Muscle of leg (tissue), 11 donors: Measurements from ENCODE around the gene CCDC182. TPM values are rescaled to one million over a fixed set of nuclear protein-coding genes. Genes with fewer than 3 reads are reported as not detected.
A peak's percentile ranks its signal among the peaks of the same experiment; 100 is the strongest.

Experiments
- DNase-seq: peaks from one replicate; pipeline ENCODE4 v3.0.0; 2013
- H3K27ac ChIP-seq: one replicate; pipeline ENCODE4 v1.5.1; 2013; ENCODE audit warnings: mild to moderate bottlenecking, low read length, control low read depth
- H3K27me3 ChIP-seq: one replicate; pipeline ENCODE4 v1.6.1; 2013; ENCODE audit warnings: low read length; ENCODE audit not compliant: control insufficient read depth, insufficient read depth
- H3K36me3 ChIP-seq: one replicate; pipeline ENCODE4 v1.6.1; 2013; ENCODE audit warnings: low read length; ENCODE audit not compliant: control insufficient read depth, insufficient read depth
- H3K4me1 ChIP-seq: one replicate; pipeline ENCODE4 v1.6.1; 2013; ENCODE audit warnings: low read length; ENCODE audit not compliant: control insufficient read depth, insufficient read depth
- H3K4me3 ChIP-seq: one replicate; pipeline ENCODE4 v1.5.1; 2013; ENCODE audit warnings: low read length, control low read depth
- H3K9me3 ChIP-seq: replicated peaks from 2 replicates; pipeline ENCODE4 v1.6.1; 2013; ENCODE audit warnings: low read depth, low read length; ENCODE audit not compliant: control insufficient read depth
- WGBS: methylation state at CpG from one replicate; pipeline ENCODE4 v1.1.5; 2013; ENCODE audit warnings: missing lambda C conversion rate; ENCODE audit not compliant: insufficient coverage; 5-methylcytosine and 5-hydroxymethylcytosine counted together
- polyA plus RNA-seq, 8 donors: library from polyadenylated mRNA; unstranded; fragments of 120-200 nt; gene quantifications; one replicate each; pipeline versions ENCODE4 v1.2.1 to v1.2.3, GENCODE V29; 2013; ENCODE audit warnings: inconsistent platforms in 1 of 8, low replicate concordance in 1 of 8; ENCODE audit not compliant: insufficient read length in 8 of 8, insufficient read depth in 1 of 8
- total RNA-seq: library from RNA; stranded (reverse); fragments of 120-200 nt; gene quantifications from one replicate; pipeline ENCODE4 v1.2.4, GENCODE V29; 2013

The CCDC182 gene
- total and polyA plus RNA-seq, 9 donors = not detected

- Histone ChIP-seq H3K4me1 (peaks cover 30% of the 10 kb centered on the region), H3K9me3 (no peaks in the 10 kb centered on the region), H3K27me3 (peaks cover 17% of the 10 kb centered on the region), H3K27ac (no peak overlapping the region), H3K36me3 (no peaks in the 10 kb centered on the region), H3K4me3 (no peak overlapping the region)
- no CpG with 5 or more reads among the region's 2 CpGs for WGBS
- DNase-seq = no peak
These were observed 24.6 kb downstream of the CCDC182 start for GRCh38 chr17:57720386-57721035.

DNA sequence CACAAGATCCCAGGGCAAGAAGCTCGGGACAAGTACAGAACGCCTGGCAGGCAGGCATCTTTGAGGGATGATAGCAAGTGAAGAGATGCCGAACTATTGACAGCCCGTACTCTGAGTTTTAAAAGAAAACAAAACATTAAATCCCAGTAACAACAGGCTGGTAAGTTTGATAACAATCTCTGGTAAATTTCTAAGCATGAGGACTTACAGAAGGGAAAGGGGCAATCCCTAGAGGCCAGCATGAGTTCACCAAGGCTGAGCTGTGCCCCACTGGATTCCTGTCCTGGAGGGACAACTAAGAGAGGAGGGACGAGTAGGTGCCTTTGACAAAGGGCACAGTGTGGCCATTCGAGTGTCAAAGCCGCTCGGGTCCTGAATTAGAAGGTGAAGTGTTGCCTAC, 26.2 kb downstream of the CCDC182 start:
- WGBS = 83% methylated on average over 4 of the region's 8 CpGs
- Histone ChIP-seq H3K4me3 (no peak overlapping the region), H3K9me3 (no peaks in the 10 kb centered on the region), H3K4me1 (peaks cover 26% of the 10 kb centered on the region), H3K27ac (no peak overlapping the region), H3K36me3 (no peaks in the 10 kb centered on the region), H3K27me3 (peaks cover 20% of the 10 kb centered on the region)
- no peak for DNase-seq

DNA sequence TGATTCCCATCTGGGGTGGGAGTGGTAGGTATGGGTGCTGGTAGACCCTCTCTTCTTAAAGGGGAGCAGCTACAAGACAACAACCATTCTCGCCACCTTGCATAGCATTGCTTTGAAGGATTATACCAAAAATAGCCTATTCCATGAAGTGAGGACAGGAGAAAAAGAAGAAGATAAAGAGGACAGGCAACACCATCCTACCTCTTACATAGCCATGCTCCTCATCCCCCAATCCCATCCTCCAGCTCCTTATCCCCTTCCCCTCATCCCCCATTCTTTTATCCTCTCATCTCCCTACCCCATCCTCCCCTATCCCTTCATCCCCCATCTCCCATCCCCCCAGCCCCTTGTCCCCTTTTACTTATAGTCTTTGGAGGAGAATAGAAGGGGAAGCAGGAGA, 29.1 kb downstream of the CCDC182 start:
- Histone ChIP-seq H3K27ac (no peak overlapping the region), H3K4me1 (peaks cover 7% of the 10 kb centered on the region)
- no CpG with 5 or more reads among the region's 1 CpG for WGBS

GRCh38 chr17:57714665-57715180, 30.4 kb downstream of the CCDC182 start:
- H3K27me3 ChIP-seq = peaks cover 16% of the 10 kb centered on the region
- H3K9me3 ChIP-seq = no peaks in the 10 kb centered on the region
- H3K36me3 ChIP-seq = no peaks in the 10 kb centered on the region
- WGBS = 58% methylated on average over 2 of the region's 7 CpGs
- no peak overlapping the region for H3K4me3 ChIP-seq
- H3K4me1 ChIP-seq = peaks cover 7% of the 10 kb centered on the region
- H3K27ac ChIP-seq = no peak overlapping the region
- DNase-seq = peak; percentile 20

More for the DNA sequence above, 29.1 kb downstream of the CCDC182 start:
- Histone ChIP-seq H3K27me3 (peaks cover 18% of the 10 kb centered on the region), H3K36me3 (no peaks in the 10 kb centered on the region), H3K9me3 (no peaks in the 10 kb centered on the region), H3K4me3 (no peak overlapping the region)
- DNase-seq = no peak

GRCh38 chr17:57713140-57713539, 32.0 kb downstream of the CCDC182 start:
- peak; percentile 22 for DNase-seq
- Histone ChIP-seq H3K4me1 (peaks cover 12% of the 10 kb centered on the region), H3K27ac (no peak overlapping the region), H3K27me3 (peaks cover 11% of the 10 kb centered on the region), H3K9me3 (no peaks in the 10 kb centered on the region), H3K4me3 (no peak overlapping the region), H3K36me3 (no peaks in the 10 kb centered on the region)
- 75% methylated on average over 5 of the region's 7 CpGs for WGBS

DNA sequence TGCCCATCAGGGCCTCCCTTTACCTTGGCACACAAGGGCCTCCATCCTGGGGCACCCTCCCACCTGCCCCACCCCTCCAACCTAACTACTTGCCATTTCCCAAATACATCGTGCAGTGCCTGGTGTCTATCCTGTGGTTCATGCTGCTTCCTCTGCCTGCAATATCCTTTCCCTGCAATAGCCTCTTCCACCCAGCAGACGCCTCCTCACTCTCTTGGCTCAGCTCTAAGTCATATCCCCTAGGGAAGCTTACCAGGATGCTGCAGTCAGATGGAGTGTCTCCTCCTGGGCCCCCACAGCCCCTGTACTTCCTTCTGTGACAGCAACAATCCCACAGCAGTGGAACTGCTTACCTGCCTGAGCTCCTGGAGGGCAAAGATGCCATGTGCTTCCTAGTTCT, 36.7 kb downstream of the CCDC182 start:
- Histone ChIP-seq H3K27ac (peak overlapping the region; percentile 77), H3K27me3 (peaks cover 5% of the 10 kb centered on the region), H3K4me3 (no peak overlapping the region), H3K36me3 (no peaks in the 10 kb centered on the region), H3K4me1 (peaks cover 14% of the 10 kb centered on the region), H3K9me3 (no peaks in the 10 kb centered on the region)
- WGBS = 22% methylated on average over 2 of the region's 2 CpGs
- peak; percentile 29 for DNase-seq

DNA sequence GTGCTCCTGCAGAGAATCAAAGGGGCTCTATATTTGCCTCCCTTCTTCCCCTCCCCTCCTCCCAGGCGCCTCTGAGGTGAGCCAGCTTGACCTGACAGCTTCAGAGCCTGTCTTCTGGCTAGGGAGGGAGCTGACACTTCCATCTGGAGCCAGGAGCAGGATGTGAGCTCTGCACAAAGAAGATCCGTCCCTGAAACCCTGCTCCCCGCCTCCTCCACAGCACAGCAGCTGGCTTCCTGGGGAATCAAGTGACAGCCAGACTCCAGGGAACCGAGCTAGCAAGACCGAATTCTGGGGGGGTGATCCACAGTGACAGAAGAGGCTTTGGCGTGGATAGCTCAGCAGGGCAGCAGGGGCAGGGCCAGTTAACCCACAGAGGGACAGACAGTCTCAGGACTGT, 37.2 kb downstream of the CCDC182 start:
- Histone ChIP-seq H3K27ac (peak overlapping the region; percentile 77), H3K4me3 (no peak overlapping the region), H3K27me3 (peaks cover 5% of the 10 kb centered on the region), H3K9me3 (no peaks in the 10 kb centered on the region), H3K36me3 (no peaks in the 10 kb centered on the region), H3K4me1 (peaks cover 14% of the 10 kb centered on the region)
- DNase-seq = peak; percentile 65
- 13% methylated on average over 4 of the region's 6 CpGs for WGBS

GRCh38 chr17:57706761-57707160, 38.3 kb downstream of the CCDC182 start:
- Histone ChIP-seq H3K36me3 (no peaks in the 10 kb centered on the region), H3K4me3 (no peak overlapping the region), H3K27me3 (peaks cover 5% of the 10 kb centered on the region), H3K9me3 (no peaks in the 10 kb centered on the region), H3K4me1 (peaks cover 14% of the 10 kb centered on the region), H3K27ac (no peak overlapping the region)
- DNase-seq = no peak
- 72% methylated on average over 4 of the region's 9 CpGs for WGBS

DNA sequence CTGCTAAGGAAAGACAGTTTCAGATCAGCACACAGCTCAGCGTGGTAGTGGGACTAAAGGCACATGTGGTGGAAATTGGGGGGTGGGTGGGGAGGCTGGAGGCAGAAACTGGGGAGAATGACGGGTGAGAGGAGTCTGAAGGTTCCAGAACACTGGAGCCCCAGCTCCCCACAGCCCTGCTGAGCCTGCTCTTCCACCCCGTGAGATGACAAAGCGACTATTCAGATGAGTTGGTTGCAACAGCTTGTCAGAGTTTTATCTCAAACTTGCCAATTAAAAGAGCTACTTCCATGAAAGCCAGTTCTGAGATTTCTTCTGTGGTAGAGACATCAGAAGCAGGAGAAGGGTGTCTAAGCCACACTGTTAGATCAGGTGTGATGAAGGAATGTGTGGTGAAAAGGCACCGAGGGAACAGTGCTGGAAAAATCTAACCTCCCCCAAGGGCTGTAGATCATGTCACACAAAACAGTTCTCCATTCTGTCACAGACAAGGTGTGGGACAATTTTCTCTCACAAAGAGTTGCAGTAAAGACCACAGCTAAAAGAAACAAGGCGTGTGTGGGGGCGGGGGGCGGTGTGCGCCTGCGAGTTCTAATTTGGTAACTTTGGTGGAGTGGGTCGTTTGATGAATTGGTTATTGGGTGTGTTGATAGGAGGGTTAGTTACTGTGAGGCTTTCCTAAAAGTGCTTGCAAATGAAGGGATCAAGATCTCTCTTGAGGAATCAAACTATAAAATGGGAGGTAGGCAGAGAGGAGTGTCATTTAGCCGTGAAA, 39.0 kb downstream of the CCDC182 start:
- Histone ChIP-seq H3K9me3 (no peaks in the 10 kb centered on the region), H3K4me1 (peaks cover 14% of the 10 kb centered on the region), H3K4me3 (no peak overlapping the region), H3K27me3 (peaks cover 5% of the 10 kb centered on the region), H3K27ac (no peak overlapping the region), H3K36me3 (no peaks in the 10 kb centered on the region)
- DNase-seq = no peak
- 61% methylated on average over 9 of the region's 12 CpGs for WGBS

GRCh38 chr17:57704448-57704847, 40.7 kb downstream of the CCDC182 start:
- Histone ChIP-seq H3K36me3 (no peaks in the 10 kb centered on the region), H3K4me3 (no peak overlapping the region), H3K4me1 (peaks cover 14% of the 10 kb centered on the region), H3K9me3 (no peaks in the 10 kb centered on the region), H3K27ac (no peak overlapping the region), H3K27me3 (peaks cover 8% of the 10 kb centered on the region)
- whole genome bisulfite sequencing = 100% methylated on average over 1 of the region's 1 CpG
- DNase-seq = no peak
